Hypothalamus (tissue), 51 donors: ENCODE measurements around the gene GREM2.

Source experiments
- DNase-seq, 51 donors: peaks; one replicate each; lab custom pipeline; 2025; lab: John Stamatoyannopoulos, UW

GREM2 gene

DNA sequence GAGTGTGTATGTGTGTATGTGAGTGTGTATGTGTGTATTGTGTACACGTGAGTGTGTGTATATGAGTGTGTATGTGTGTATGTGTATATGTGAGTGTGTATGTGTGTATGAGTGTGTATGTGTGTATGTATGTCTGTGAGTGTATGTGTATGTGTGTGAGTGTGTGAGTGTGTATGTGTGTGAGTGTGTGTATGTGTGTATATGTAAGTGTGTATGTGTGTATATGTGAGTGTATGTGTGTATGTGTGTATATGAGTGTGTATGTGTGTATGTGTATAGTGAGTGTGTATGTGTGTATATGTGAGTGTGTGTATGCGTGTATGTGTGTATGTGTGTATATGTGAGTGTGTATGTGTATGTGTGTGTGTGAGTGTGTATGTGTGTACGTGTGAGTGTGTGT lies 49.2 kb downstream of the GREM2 start:
- no peak for DNase-seq

GRCh38 chr1:240562111-240562590 lies 49.8 kb downstream of the GREM2 start:
- no peak for DNase-seq

DNA sequence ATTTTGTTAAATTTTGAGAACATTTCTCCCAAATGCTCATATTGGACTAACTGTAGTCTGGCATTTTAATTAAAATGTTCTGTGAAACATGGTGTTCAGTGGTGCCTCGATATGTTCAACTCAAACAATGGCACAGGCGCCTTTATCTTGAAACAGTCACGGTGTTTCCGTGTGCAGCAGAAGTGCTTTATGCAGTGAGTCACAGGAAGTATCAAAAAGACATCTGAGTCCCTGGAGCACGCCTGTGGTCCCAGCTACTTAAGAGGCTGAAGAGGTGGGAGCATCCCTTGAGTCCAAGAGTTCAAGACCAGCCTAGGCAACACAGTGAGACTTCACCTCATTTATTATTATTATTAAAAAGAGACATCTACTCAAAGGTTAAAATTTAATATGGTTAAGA lies 52.2 kb downstream of the GREM2 start:
- no peak for DNase-seq

GRCh38 chr1:240555524-240555923 lies 56.4 kb downstream of the GREM2 start:
- no peak for DNase-seq

DNA sequence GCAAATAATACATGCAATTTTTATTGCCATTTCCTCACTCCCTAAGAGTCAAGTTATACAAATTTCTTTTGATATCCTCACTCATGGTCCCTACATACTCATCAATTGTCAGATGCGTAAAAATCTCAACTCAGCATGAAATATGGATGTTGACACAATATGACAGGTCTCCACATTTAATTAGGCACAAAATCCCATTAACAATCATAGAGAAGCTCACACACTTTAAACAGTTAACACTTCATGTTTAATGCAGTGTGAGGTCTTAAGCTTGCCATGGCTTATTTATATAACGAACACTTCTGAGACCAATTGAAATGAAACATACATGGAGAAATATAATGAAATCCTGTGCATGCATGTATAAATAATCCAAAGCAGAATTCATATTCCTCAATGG lies 58.6 kb downstream of the GREM2 start:
- DNase-seq: no peak

GRCh38 chr1:240539769-240540414 lies 72.1 kb downstream of the GREM2 start:
- no peak for DNase-seq

DNA sequence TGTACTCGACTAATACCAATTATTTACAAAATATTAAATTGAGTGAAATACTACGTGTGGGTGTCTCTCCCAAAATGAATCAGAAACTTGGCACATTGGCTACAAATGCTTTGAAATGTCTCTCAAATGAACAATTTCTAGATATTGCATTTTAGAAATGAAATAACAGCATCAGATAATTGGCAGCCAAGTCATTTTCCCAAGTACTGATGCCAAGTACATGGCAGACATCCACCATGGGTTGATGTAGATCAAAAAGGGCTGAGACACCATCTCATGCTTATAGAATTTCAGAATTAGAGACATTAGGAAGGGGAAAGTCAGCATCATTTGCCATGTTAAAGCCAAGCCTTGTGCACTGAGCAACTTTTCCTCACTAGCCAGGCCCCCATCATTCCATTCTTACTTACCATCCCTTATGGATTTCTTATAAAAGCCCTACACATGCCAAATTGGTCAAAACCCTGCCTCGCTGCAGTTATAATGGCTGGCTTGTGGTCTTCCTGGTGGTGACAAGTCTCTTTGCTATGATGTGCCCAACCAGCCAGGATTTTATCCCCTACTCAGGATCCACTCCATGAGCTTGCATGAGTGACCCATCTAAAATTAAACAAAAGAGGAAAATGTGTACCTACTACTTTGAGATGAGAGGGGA lies 73.1 kb downstream of the GREM2 start:
- DNase-seq: no peak

GRCh38 chr1:240533154-240533780 lies 78.7 kb downstream of the GREM2 start:
- no peak for DNase-seq

- no peak for DNase-seq
Observed at GRCh38 chr1:240528591-240528990, 83.4 kb downstream of the GREM2 start.

DNA sequence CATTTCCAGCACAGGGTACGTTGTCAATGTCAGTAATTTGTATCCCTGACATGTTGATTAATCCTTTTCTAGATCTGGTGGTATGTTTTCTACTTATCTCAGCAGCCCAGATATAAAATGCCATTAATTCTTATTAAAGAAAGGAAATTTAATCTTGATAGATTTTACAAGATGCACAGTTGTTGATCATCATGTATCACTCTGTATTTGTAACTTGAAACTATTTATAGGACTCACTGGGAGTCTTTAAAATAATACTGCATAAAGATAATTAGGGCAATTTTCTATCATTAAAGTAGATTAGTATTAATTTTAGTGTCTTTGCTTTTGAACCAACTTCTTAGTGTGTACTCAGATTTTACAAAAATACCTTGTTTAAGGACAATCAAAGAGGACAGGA lies 84.9 kb downstream of the GREM2 start:
- no peak for DNase-seq

- DNase-seq: peak in 1 of 51 donors; percentile 1
Observed at GRCh38 chr1:240526312-240526711, 85.6 kb downstream of the GREM2 start.

GRCh38 chr1:240524356-240525069 lies 87.4 kb downstream of the GREM2 start:
- no peak for DNase-seq

GRCh38 chr1:240522122-240522822 lies 89.7 kb downstream of the GREM2 start:
- DNase-seq: no peak

- DNase-seq: no peak
Observed at GRCh38 chr1:240517891-240518290, 94.1 kb downstream of the GREM2 start.

GRCh38 chr1:240516069-240516468 lies 95.9 kb downstream of the GREM2 start:
- no peak for DNase-seq

- no peak for DNase-seq
Observed at GRCh38 chr1:240515505-240515904, 96.5 kb downstream of the GREM2 start.

GRCh38 chr1:240511789-240512188 lies 100.2 kb downstream of the GREM2 start:
- DNase-seq: no peak

- no peak for DNase-seq
Observed at GRCh38 chr1:240508950-240509349, 103.0 kb downstream of the GREM2 start.

DNA sequence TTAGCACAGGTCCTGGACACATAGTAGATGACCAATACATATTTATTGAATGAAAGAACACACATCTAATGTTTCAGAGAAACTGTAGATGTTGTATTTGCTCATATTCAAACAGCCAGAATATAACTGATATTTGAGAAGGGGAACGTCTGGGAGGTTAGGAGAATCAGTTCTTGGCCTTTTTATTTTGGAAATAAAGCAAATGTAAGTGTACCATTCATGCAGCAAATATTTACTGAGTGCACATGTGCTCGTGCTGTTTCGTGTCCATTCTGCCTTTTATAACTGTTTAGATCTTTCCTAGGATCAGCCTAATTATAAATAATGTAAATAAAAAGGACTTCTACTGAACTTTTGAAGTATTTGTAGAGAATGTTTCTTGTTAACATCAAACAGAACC lies 103.8 kb downstream of the GREM2 start:
- no peak for DNase-seq

- DNase-seq: no peak
Observed at GRCh38 chr1:240506176-240506575, 105.8 kb downstream of the GREM2 start.

DNA sequence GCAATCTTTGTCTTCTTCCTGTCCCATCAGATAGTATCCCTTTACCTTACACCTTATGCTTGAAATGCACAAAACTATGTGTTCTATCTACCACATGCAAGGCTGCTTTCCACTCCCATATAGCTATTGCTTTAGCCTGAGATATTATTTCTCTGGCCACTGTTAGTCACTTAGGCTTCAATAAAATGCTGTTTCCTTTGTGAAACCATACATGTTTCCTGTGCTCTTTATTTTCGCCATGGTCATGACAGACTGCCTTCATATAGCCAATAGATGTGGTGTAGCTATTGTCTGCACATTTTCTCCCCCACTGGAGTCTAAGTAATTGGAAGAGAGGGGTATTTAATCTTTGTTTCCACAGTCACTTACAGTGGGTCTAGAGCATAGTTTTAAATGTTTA lies 108.4 kb downstream of the GREM2 start:
- DNase-seq: no peak
